ENCODE data around the gene RIC8B. TPM values are rescaled to one million over a fixed set of nuclear protein-coding genes. Genes with fewer than 3 reads are reported as not detected.
A peak's percentile ranks its signal among the peaks of the same experiment; 100 is the strongest.
"Not testable (repeated sequence)": the region's sequence is repeated elsewhere in the genome, so short reads cannot be mapped to it uniquely, and the experiment has no call there.

RIC8B gene
- total RNA-seq, 1 experiment from 2014 or later: 3.2 TPM

GRCh38 chr12:106902053-106902452 lies 127.6 kb downstream of the RIC8B start:
- no peak for DNase-seq (ENCODE audit: low spot score)

- DNase-seq (ENCODE audit: low spot score): peak; percentile 60
Measured at GRCh38 chr12:106903241-106903945, 128.9 kb downstream of the RIC8B start.

- DNase-seq (ENCODE audit: low spot score): no peak
Measured at GRCh38 chr12:106906715-106907114, 132.2 kb downstream of the RIC8B start.

GRCh38 chr12:106907411-106907810 lies 132.9 kb downstream of the RIC8B start:
- DNase-seq (ENCODE audit: low spot score): no peak

GRCh38 chr12:106907846-106908245 lies 133.4 kb downstream of the RIC8B start:
- DNase-seq (ENCODE audit: low spot score): no peak

- no peak for DNase-seq (ENCODE audit: low spot score)
Measured at GRCh38 chr12:106908561-106908960, 134.1 kb downstream of the RIC8B start.

- no peak for DNase-seq (ENCODE audit: low spot score)
Measured at GRCh38 chr12:106910202-106910601, 135.7 kb downstream of the RIC8B start.

- DNase-seq (ENCODE audit: low spot score): no peak
Measured at GRCh38 chr12:106911581-106911980, 137.1 kb downstream of the RIC8B start.

- DNase-seq (ENCODE audit: low spot score): no peak
Measured at GRCh38 chr12:106913456-106913855, 139.0 kb downstream of the RIC8B start.

- DNase-seq (ENCODE audit: low spot score): no peak
Measured at GRCh38 chr12:106914796-106915634, 140.5 kb downstream of the RIC8B start.

GRCh38 chr12:106915635-106916026 lies 141.1 kb downstream of the RIC8B start:
- no peak for DNase-seq (ENCODE audit: low spot score)

- no peak for DNase-seq (ENCODE audit: low spot score)
Measured at GRCh38 chr12:106917503-106917902, 143.0 kb downstream of the RIC8B start.

- no peak for DNase-seq (ENCODE audit: low spot score)
Measured at GRCh38 chr12:106918746-106919145, 144.3 kb downstream of the RIC8B start.

GRCh38 chr12:106919910-106920544 lies 145.5 kb downstream of the RIC8B start:
- DNase-seq (ENCODE audit: low spot score): peak; percentile 66

GRCh38 chr12:106921976-106922375 lies 147.5 kb downstream of the RIC8B start:
- not testable (repeated sequence) for DNase-seq (ENCODE audit: low spot score)

- not testable (repeated sequence) for DNase-seq (ENCODE audit: low spot score)
Measured at GRCh38 chr12:106923594-106923993, 149.1 kb downstream of the RIC8B start.

GRCh38 chr12:106924268-106924861 lies 149.9 kb downstream of the RIC8B start:
- DNase-seq (ENCODE audit: low spot score): no peak

GRCh38 chr12:106926657-106927056 lies 152.2 kb downstream of the RIC8B start:
- DNase-seq (ENCODE audit: low spot score): no peak

- DNase-seq (ENCODE audit: low spot score): no peak
Measured at GRCh38 chr12:106934277-106934676, 159.8 kb downstream of the RIC8B start.

Data from HT-29 (cell line).